HUES48 (cell line): ENCODE measurements around the gene PATJ.
"Not testable (repeated sequence)": the region's sequence is repeated elsewhere in the genome, so short reads cannot be mapped to it uniquely, and the experiment has no call there.

Experiments used
- H3K27ac ChIP-seq: one replicate; pipeline ENCODE4 v1.7.0; 2013; ENCODE audit warnings: low read depth, low read length, inconsistent platforms
- H3K27me3 ChIP-seq: 2 replicates; pipeline ENCODE4 v1.6.1; 2013; ENCODE audit warnings: mild to moderate bottlenecking, low read length; ENCODE audit not compliant: control insufficient read depth, insufficient read depth
- H3K36me3 ChIP-seq: 2 replicates; pipeline ENCODE4 v1.6.1; 2013; ENCODE audit warnings: low read length; ENCODE audit not compliant: control insufficient read depth, insufficient read depth
- H3K4me1 ChIP-seq: 2 replicates; pipeline ENCODE4 v1.6.1; 2013; ENCODE audit warnings: mild to moderate bottlenecking, low read length; ENCODE audit not compliant: control insufficient read depth, insufficient read depth
- H3K4me3 ChIP-seq: 2 replicates; pipeline ENCODE4 v1.5.1; 2013; ENCODE audit warnings: mild to moderate bottlenecking, low read depth, low read length
- H3K9ac ChIP-seq: 2 replicates; pipeline ENCODE4 v1.6.1; 2013; ENCODE audit warnings: mild to moderate bottlenecking, low read depth, low read length, moderate library complexity
- H3K9me3 ChIP-seq: 2 replicates; pipeline ENCODE4 v1.6.1; 2013; ENCODE audit warnings: low read length; ENCODE audit not compliant: control insufficient read depth, insufficient read depth

The PATJ gene

DNA sequence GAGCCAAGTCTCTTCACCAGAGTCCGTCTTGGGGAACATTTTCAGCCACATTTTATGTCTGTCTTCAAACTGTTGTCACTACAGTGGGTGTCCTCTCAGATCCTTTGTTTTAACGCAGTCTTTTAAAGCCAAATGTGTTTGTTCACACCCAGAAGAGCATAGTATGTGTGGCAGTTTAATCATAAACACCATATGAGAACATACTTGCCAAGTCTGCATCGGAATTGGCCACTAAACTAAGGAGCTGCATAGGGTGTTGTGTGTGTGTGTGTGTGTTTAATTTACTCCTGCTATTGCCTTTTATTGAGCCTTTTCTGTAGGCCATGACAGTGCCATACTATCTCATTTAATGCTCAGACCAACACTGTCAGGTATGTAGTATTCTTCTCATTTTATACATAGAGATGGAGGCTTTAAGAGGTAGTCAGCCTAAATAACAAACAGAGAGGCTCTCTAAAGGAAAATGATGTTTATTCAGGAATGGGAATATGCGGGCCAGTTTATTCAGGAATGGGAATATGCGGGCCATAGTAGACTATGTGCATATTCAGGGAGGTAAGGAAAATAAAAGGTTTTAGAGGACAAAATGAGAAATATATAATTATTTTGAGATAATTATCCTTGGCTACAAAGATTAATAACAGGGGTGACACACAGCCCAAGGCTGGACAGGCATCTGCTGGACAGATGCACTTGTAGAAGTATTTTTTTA lies 384.5 kb downstream of the PATJ start:
- Histone ChIP-seq H3K27me3 (no peaks in the 10 kb centered on the region), H3K9ac (no peak overlapping the region), H3K27ac (no peak overlapping the region), H3K4me1 (no peaks in the 10 kb centered on the region; the same call in 1 of the 2 replicates), H3K36me3 (peaks cover 9% of the 10 kb centered on the region; the same call in 1 of the 2 replicates), H3K9me3 (no peaks in the 10 kb centered on the region), H3K4me3 (no peak overlapping the region)

- Histone ChIP-seq H3K4me3 (no peak overlapping the region), H3K36me3 (peaks cover 9% of the 10 kb centered on the region; the same call in 1 of the 2 replicates), H3K27me3 (no peaks in the 10 kb centered on the region), H3K9me3 (no peaks in the 10 kb centered on the region), H3K4me1 (no peaks in the 10 kb centered on the region; the same call in 1 of the 2 replicates), H3K27ac (no peak overlapping the region), H3K9ac (no peak overlapping the region)
These were observed 386.5 kb downstream of the PATJ start for GRCh38 chr1:62128745-62129144.

- H3K4me1 ChIP-seq = no peaks in the 10 kb centered on the region; the same call in 1 of the 2 replicates
- H3K9ac ChIP-seq = no peak overlapping the region
- no peaks in the 10 kb centered on the region for H3K9me3 ChIP-seq
- H3K36me3 ChIP-seq = peaks cover 9% of the 10 kb centered on the region; the same call in 1 of the 2 replicates
- H3K27ac ChIP-seq = no peak overlapping the region
- no peaks in the 10 kb centered on the region for H3K27me3 ChIP-seq
- no peak overlapping the region for H3K4me3 ChIP-seq
These were observed 388.9 kb downstream of the PATJ start for GRCh38 chr1:62131093-62131725.

DNA sequence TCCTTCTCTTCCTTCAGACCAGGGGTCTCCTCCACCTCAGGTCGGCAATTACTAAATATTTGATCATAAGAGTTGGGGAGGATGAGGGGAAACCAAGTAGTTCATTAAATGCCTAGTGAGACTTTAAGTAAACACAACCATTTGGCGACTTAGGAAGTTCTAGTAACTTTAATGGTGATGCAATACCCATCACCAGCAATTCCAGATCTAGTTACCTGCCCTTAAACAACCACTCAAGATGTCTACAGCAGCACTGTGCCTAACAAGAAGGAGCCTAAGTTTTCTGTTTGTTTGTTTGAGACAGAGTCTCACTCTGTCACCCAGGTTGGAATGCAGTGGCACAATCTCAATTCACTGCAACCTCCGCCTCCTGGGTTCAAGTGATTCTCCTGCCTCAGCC lies 395.7 kb downstream of the PATJ start:
- 0 out of 2 replicates have a peak, but pooled peaks cover 3% of the 10 kb centered on the region for H3K36me3 ChIP-seq
- H3K9ac ChIP-seq = no peak overlapping the region
- no peak overlapping the region for H3K27ac ChIP-seq
- no peak overlapping the region for H3K4me3 ChIP-seq
- H3K9me3 ChIP-seq = no peaks in the 10 kb centered on the region
- H3K4me1 ChIP-seq = peaks cover 12% of the 10 kb centered on the region
- H3K27me3 ChIP-seq = no peaks in the 10 kb centered on the region

DNA sequence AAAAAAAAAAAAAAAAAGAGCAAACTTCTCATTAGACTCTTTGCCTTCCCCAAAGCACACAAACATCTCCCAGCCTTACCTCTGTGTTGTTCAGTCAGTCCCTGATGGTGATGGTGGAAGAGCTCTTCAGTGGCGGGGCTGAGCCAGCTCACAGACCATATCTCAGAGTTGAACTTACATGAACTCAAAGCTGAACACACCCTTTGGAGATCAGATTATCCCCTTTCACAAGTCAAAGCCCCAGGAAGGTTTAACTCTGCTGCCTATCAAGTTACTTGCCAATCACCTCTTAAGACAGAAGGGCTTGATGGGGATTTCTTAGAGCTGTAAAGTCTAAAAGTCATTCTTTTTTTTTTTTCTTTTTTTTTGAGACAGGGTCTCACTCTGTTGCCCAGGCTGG lies 397.1 kb downstream of the PATJ start:
- H3K27me3 ChIP-seq = no peaks in the 10 kb centered on the region
- H3K9me3 ChIP-seq = no peaks in the 10 kb centered on the region
- no peak overlapping the region for H3K4me3 ChIP-seq
- H3K9ac ChIP-seq = no peak overlapping the region
- peaks cover 14% of the 10 kb centered on the region for H3K4me1 ChIP-seq
- H3K27ac ChIP-seq = no peak overlapping the region
- H3K36me3 ChIP-seq = 0 out of 2 replicates have a peak, but pooled peaks cover 3% of the 10 kb centered on the region

DNA sequence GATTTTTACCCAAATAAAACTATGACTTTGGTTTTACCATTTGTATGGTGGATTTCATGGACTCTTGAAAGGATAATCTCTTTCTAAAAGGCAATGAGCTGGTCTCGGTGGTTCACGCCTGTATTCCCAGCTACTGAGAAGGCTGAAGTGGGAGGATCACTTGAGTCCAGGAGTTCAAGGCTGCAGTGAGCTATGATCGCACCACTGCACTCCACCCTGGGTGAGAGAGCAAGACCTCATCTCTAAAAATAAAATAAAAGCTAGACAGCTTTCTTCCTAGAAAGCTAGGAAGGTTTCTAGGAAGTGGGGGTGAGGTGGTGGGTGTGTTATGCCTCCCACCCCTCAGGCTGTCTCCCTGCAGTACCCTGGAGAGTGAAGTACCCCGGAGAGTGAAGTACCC lies 398.4 kb downstream of the PATJ start:
- Histone ChIP-seq H3K4me1 (peaks cover 14% of the 10 kb centered on the region), H3K27me3 (no peaks in the 10 kb centered on the region), H3K4me3 (no peak overlapping the region), H3K27ac (no peak overlapping the region), H3K9ac (no peak overlapping the region), H3K36me3 (peaks cover 3% of the 10 kb centered on the region; the same call in 1 of the 2 replicates), H3K9me3 (no peaks in the 10 kb centered on the region)

DNA sequence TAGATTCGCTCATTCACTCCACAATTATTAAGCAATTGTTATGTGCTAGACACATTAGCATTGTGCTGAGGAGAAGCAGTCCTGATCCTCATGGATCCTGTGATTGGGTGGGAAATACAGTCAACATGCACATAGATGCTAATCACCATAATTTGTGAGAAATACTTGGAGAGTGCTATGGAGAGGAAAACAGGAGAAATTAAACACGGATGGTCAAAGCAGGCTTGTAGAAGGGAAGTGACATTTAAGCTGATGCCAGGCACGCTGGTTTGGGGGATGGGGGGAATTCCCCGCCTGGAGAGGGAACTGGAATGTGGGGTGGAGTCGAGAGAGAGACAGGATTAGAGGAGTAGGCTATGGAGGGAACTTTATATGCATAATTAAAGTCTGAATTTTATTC lies 400.2 kb downstream of the PATJ start:
- H3K4me3 ChIP-seq = no peak overlapping the region; the same call in 1 of the 2 replicates

DNA sequence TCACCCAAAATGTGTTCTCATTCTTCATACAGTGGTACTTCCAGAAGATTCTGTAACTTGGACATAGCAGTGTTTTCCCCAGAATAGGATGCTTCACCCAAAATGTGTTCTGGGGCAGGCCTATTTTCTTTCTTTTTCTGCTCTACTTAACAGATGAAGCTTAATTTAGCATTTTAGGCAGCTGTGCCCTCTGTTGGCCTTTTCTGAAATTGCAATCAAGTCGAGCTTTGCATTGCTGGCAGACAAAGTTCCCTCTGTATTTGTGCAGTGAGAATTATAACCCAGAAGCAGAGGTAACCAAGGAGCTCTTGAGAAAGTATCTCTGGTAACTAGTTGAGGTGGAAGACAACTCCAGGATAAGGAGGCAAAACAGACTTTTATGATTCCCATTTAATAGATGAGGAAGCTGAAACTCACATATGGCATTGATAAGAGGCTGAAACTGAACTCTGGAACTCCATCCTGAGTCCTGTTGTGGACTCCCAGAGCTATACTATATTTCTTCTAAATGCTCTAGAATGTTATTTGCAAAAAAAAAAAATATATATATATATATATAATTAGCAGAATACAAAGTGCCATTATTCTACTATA lies 402.1 kb downstream of the PATJ start:
- Histone ChIP-seq H3K4me3 (no peak overlapping the region), H3K27me3 (no peaks in the 10 kb centered on the region), H3K27ac (no peak overlapping the region), H3K9me3 (no peaks in the 10 kb centered on the region), H3K9ac (no peak overlapping the region), H3K4me1 (peaks cover 14% of the 10 kb centered on the region), H3K36me3 (peaks cover 14% of the 10 kb centered on the region)

More for the DNA sequence above, 400.2 kb downstream of the PATJ start:
- Histone ChIP-seq H3K27me3 (no peaks in the 10 kb centered on the region), H3K4me1 (peaks cover 14% of the 10 kb centered on the region), H3K27ac (no peak overlapping the region), H3K9ac (no peak overlapping the region), H3K36me3 (peaks cover 3% of the 10 kb centered on the region; the same call in 1 of the 2 replicates), H3K9me3 (no peaks in the 10 kb centered on the region)

- no peak overlapping the region for H3K27ac ChIP-seq
- no peaks in the 10 kb centered on the region for H3K4me1 ChIP-seq
- H3K4me3 ChIP-seq = no peak overlapping the region
- H3K9ac ChIP-seq = no peak overlapping the region
- H3K27me3 ChIP-seq = no peaks in the 10 kb centered on the region
- H3K36me3 ChIP-seq = peaks cover 2% of the 10 kb centered on the region; the same call in 1 of the 2 replicates
- no peaks in the 10 kb centered on the region for H3K9me3 ChIP-seq
These were observed 417.7 kb downstream of the PATJ start for GRCh38 chr1:62159940-62160348.

GRCh38 chr1:62161711-62162110 lies 419.4 kb downstream of the PATJ start:
- H3K27ac ChIP-seq = no peak overlapping the region
- H3K36me3 ChIP-seq = peaks cover 2% of the 10 kb centered on the region; the same call in 1 of the 2 replicates
- no peak overlapping the region for H3K9ac ChIP-seq
- H3K4me1 ChIP-seq = no peaks in the 10 kb centered on the region
- no peak overlapping the region for H3K4me3 ChIP-seq
- H3K27me3 ChIP-seq = no peaks in the 10 kb centered on the region
- H3K9me3 ChIP-seq = no peaks in the 10 kb centered on the region

GRCh38 chr1:62170380-62170779 lies 428.1 kb downstream of the PATJ start:
- H3K27ac ChIP-seq, H3K4me3 ChIP-seq, H3K4me1 ChIP-seq, H3K9me3 ChIP-seq, H3K9ac ChIP-seq, H3K27me3 ChIP-seq, H3K36me3 ChIP-seq: not testable (repeated sequence)
